ENCODE data around the gene TALDO1. TPM values are rescaled to one million over a fixed set of nuclear protein-coding genes. Genes with fewer than 3 reads are reported as not detected.

Gene TALDO1
- total and polyA plus RNA-seq, 12 donors: 64.3 to 167 (median 145) TPM

GRCh38 chr11:742571-743201 lies 4.6 kb upstream of the TALDO1 start:
- Histone ChIP-seq H3K27me3 (no peaks in the 10 kb centered on the region), H3K36me3 (replicated peaks in 1 of 2) (no peaks in the 10 kb centered on the region), H3K4me3 (no peak overlapping the region), H3K9me3 (replicated peaks in 1 of 3) (no peaks in the 10 kb centered on the region), H3K27ac (no peak overlapping the region), H3K4me1 (replicated peaks in 1 of 2) (peaks cover 8% of the 10 kb centered on the region in 2 donors)
- intact Hi-C loops (cut with DNase I): no loop called here
- 93 to 98% (median 94%) methylated on average over 4 of the region's 4 CpGs for WGBS, 4 donors
- TF ChIP-seq CTCF (IDR thresholded peaks at IDR 0.05) (no peak), POLR2A (IDR thresholded peaks at IDR 0.05) (no peak)
- DNase-seq: no peak

DNA sequence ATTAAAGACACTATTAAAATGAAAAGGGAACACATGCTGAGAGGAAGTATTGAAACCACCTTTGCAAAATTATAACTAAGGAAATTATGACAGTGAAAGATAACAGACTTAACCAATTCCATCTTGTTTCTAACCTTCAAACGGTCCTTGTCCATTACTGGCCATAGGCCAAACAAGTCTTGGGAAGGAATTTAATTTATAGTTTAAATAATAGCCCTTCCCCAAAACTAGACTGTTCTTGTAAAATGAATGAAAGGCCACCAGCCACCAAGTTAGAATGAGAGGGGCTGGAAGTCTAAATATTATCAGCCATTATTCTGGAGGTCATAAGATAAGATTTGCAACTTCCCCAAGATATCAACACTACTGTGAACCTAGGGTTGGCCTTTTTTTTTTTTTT lies 1.8 kb upstream of the TALDO1 start:
- no peak overlapping the region for H3K4me3 ChIP-seq
- no peak for TF ChIP-seq CTCF (IDR thresholded peaks at IDR 0.05)
- intact Hi-C loops (cut with DNase I): no loop called here
- no peaks in the 10 kb centered on the region for H3K27me3 ChIP-seq
- H3K36me3 ChIP-seq (replicated peaks in 1 of 2): no peaks in the 10 kb centered on the region
- 0 to 25% (median 5%) methylated on average over 1 of the region's 1 CpG for WGBS, 4 donors
- no peak overlapping the region for H3K27ac ChIP-seq
- no peak for DNase-seq
- no peaks in the 10 kb centered on the region for H3K9me3 ChIP-seq (replicated peaks in 1 of 3)
- H3K4me1 ChIP-seq (replicated peaks in 1 of 2): peaks cover 20 to 25% of the 10 kb centered on the region in 2 donors

DNA sequence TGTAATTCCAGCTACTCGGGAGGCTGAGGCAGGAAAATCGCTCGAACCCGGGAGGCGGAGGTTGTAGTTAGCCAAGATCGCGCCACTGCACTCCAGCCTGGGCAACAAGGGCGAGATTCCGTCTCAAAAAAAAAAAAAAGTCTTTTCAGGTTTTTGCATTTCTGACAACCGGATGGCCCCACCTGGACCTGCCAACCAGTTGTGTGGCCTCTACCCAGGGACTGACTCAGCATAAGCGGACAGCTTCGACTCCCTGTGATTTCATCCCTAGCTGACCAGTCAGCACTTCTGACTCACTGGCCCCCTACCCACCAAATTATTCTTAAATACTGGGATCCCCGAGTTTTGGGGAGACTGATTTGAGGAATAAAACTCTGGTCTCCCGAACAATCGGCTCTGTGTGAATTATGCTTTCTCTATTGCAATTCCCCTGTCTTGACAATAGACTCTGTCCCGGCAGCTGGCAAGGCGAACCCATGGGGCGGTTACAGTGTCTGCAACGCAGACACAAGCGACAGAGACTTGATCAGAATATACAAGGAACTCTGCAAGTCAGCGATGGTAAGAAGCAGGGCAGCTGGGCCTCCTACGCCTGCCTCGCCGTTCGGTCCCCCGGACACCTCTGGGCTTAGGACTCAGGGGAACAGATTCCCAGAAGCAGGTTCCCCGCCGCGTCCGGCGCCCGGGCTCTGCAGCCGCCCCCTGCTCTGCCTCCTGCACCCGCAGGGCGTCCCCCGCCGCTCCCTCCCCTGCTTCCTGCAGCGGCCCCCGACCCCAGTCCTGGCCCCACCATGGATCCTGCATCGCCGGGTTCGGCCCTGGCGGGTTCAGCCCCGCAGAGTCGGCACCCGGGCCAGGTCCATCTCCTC lies 741 bp upstream of the TALDO1 start:
- peak in 3 of 7 donors; percentile 29 to 47 (median 45) for DNase-seq

More for the DNA sequence above, 741 bp upstream of the TALDO1 start:
- Histone ChIP-seq H3K27ac (peak overlapping the region in 4 of 5 donors; percentile 56 to 87 (median 76)), H3K4me1 (replicated peaks in 1 of 2) (peaks cover 20 to 25% of the 10 kb centered on the region in 2 donors), H3K36me3 (replicated peaks in 1 of 2) (no peaks in the 10 kb centered on the region), H3K4me3 (peak overlapping the region in 2 of 4 donors; percentile 35 to 84), H3K27me3 (no peaks in the 10 kb centered on the region), H3K9me3 (replicated peaks in 1 of 3) (no peaks in the 10 kb centered on the region)
- intact Hi-C loops (cut with DNase I): no loop called here
- 22 to 51% (median 36%) methylated on average over 19 to 46 of the region's 46 CpGs for WGBS, 4 donors
- no peak for TF ChIP-seq CTCF (IDR thresholded peaks at IDR 0.05)
- TF ChIP-seq POLR2A (IDR thresholded peaks at IDR 0.05): no peak
